ENCODE measurements around the gene SLITRK1. TPM values are rescaled to one million over a fixed set of nuclear protein-coding genes. Genes with fewer than 3 reads are reported as not detected.

The SLITRK1 gene
- total and polyA plus RNA-seq, 12 donors = not detected

- no peak overlapping the region for H3K4me3 ChIP-seq
- no peak for ATAC-seq
- H3K4me1 ChIP-seq = peaks cover 0 to 7% (median 0%) of the 10 kb centered on the region in 9 donors
- DNase-seq = no peak
- H3K36me3 ChIP-seq = no peaks in the 10 kb centered on the region
- no peak overlapping the region for H3K27ac ChIP-seq
- H3K27me3 ChIP-seq = peaks cover 11 to 67% (median 61%) of the 10 kb centered on the region in 7 donors
- intact Hi-C loops (cut with DNase I) = no loop called here
- no peak for TF ChIP-seq CTCF (IDR thresholded peaks at IDR 0.05)
- no peaks in the 10 kb centered on the region for H3K9me3 ChIP-seq
- WGBS, 2 donors = 1 to 2% methylated on average over 19 of the region's 19 CpGs
These were observed 1.1 kb downstream of the SLITRK1 start for GRCh38 chr13:83881140-83881684.

DNA sequence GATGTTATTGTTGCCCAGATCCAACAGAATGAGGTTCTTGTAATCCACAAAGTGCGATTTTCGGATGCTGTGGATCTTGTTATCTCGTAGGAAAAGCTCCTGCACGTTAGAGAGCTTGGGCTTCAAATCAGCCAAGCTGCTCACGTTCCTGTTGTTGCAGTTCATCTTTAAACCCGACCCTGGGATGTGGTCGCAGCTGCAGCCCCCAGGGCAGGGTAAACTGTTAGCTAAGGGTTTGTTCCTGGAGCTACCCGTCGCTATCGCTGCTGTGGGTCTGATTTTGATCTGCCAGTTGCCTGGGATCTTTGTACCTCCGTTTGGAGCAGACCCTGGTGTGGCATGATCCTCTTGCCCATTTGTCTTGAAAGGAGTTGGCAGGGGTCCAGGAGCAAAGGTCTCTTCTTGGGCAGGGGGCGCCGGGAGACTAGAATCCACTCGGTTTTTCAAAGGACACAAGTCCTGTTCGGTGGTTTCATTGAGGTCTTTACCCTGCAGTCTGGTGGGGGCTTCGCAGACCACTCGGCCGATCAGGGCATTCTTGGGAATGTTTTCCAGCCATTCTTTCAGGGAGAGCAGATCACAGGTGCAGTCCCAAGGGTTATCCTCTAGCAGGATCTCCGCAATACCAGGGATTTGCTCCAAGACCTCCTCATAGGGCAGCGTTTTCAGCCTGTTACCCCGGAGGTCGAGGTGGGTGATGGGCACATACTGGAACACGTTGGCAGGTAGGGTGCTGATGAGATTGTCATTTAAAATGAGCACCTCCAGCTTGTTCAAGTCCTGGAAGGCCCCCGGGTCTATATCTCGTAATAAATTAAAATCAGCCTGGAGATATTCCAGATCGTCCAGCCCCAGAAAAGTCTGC, 1.8 kb downstream of the SLITRK1 start:
- Histone ChIP-seq H3K9me3 (no peaks in the 10 kb centered on the region), H3K4me3 (no peak overlapping the region), H3K27ac (no peak overlapping the region), H3K4me1 (peaks cover 0 to 7% (median 0%) of the 10 kb centered on the region in 9 donors), H3K36me3 (no peaks in the 10 kb centered on the region), H3K27me3 (peaks cover 11 to 67% (median 61%) of the 10 kb centered on the region in 7 donors)
- DNase-seq (no peak), ATAC-seq (no peak)
- TF ChIP-seq CTCF (IDR thresholded peaks at IDR 0.05) = no peak
- 5 to 6% methylated on average over 26 of the region's 26 CpGs for WGBS, 2 donors
- intact Hi-C loops (cut with DNase I) = no loop called here

DNA sequence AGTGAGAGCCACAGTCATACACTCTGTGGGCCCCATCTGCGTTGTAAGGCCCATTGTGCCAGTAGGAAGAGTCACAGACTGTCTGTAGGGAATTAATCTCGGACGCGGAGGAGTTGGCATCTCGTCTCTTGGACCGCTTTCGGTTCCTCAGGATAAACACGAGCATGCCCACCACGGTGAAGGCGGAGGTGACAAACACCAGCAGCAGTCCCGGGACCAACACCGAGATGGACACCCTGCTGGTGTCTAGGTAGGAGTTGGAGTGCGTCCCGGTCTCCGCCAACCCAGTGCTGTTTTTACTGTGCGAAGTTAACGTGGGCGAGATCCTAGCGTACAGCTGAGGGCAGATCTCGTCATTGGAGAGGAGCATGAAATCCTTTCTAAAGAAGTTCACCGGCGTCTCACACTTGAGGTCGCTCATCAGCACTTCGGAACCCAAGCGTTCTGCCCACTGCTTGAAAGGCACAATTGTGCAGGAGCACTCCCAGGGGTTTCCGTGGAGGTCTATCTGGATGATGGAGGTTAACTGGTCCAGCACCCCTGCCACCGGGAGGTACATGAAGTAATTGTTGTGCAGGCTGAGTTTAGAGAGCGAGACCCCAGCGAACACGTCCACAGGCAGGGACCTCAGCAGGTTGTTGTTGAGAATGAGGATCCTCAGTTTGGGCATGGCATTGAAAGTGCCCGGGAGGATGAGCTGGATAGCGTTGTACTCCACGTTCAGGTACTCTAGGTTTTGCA, 2.7 kb downstream of the SLITRK1 start:
- DNase-seq (no peak), ATAC-seq (no peak)
- Histone ChIP-seq H3K27me3 (peaks cover 11 to 67% (median 61%) of the 10 kb centered on the region in 7 donors), H3K4me1 (peaks cover 0 to 7% (median 0%) of the 10 kb centered on the region in 9 donors), H3K9me3 (no peaks in the 10 kb centered on the region), H3K4me3 (peak overlapping the region in 2 of 10 donors; percentile 1 to 18), H3K36me3 (no peaks in the 10 kb centered on the region), H3K27ac (no peak overlapping the region)
- WGBS, 2 donors = 2 to 5% methylated on average over 33 of the region's 33 CpGs
- intact Hi-C loops (cut with DNase I) = no loop called here
- no peak for TF ChIP-seq CTCF (IDR thresholded peaks at IDR 0.05)

Measured in heart right ventricle (tissue), 16 donors.